Kidney epithelial cell (primary cell): ENCODE measurements around the gene GPR108. TPM values are rescaled to one million over a fixed set of nuclear protein-coding genes. Genes with fewer than 3 reads are reported as not detected.

Experiments
- DNase-seq: peaks from one replicate; pipeline ENCODE4 v3.0.0-alpha.2; 2010; ENCODE audit warnings: low read depth
- H3K27me3 ChIP-seq: 2 replicates; pipeline ENCODE4 v1.6.0; 2011; ENCODE audit warnings: low read length; ENCODE audit not compliant: control insufficient read depth, insufficient read depth
- H3K36me3 ChIP-seq: 2 replicates; pipeline ENCODE4 v1.5.1; 2011; ENCODE audit warnings: low read length; ENCODE audit not compliant: control insufficient read depth, insufficient read depth
- H3K4me3 ChIP-seq: 2 replicates; pipeline ENCODE4 v1.5.1; 2011; ENCODE audit warnings: low read depth, mild to moderate bottlenecking, control low read depth, low read length
- total RNA-seq: library from RNA; depleted of rRNA; stranded (reverse); fragments of >200 nt; gene quantifications from 2 replicates; pipeline ENCODE4 v1.2.3, GENCODE V29; 2015
- TF ChIP-seq, protein P1 (sequence below): IDR thresholded peaks from 2 replicates; pipeline ENCODE4 v1.5.1; 2011; ENCODE audit warnings: mild to moderate bottlenecking, moderate library complexity, low read length, control low read depth, inconsistent platforms; ENCODE audit not compliant: insufficient read depth, poor library complexity, severe bottlenecking

Gene GPR108
- total RNA-seq, 1 donor from 2014 or later: 66.6 TPM

DNA sequence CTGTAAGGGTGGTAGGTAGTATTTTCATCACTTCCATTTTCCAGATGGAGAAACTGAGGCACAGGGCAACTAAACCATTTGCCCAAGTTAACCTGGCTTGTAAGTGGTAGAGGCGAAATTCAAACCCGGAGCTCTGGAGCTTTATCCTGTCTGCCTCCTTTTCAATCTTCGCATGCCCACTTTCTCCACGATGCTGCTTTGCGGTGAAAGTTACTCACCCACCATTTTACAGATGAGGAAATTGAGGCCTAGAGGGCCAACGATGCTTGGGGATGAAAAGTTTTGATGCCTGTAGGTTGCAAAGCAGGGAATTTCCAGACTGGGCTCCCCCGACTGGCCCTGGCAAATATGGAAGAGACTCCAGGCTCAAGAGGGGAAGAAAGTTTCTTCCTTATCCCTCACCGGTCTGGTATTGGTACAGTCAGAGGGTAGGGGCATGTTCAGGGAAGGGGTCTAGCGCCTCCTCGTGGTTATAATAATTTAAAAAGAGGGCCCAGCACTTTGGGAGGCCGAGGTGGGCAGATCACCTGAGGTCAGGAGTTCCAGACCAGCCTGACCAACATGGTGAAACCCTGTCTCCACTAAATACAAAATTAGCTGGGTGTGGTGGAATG is 31.7 kb upstream of the GPR108 start:
- H3K36me3 ChIP-seq: peaks cover 1% of the 10 kb centered on the region
- no peak for DNase-seq
- TF ChIP-seq, protein P1, sequence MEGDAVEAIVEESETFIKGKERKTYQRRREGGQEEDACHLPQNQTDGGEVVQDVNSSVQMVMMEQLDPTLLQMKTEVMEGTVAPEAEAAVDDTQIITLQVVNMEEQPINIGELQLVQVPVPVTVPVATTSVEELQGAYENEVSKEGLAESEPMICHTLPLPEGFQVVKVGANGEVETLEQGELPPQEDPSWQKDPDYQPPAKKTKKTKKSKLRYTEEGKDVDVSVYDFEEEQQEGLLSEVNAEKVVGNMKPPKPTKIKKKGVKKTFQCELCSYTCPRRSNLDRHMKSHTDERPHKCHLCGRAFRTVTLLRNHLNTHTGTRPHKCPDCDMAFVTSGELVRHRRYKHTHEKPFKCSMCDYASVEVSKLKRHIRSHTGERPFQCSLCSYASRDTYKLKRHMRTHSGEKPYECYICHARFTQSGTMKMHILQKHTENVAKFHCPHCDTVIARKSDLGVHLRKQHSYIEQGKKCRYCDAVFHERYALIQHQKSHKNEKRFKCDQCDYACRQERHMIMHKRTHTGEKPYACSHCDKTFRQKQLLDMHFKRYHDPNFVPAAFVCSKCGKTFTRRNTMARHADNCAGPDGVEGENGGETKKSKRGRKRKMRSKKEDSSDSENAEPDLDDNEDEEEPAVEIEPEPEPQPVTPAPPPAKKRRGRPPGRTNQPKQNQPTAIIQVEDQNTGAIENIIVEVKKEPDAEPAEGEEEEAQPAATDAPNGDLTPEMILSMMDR: peak; percentile 18
- H3K4me3 ChIP-seq: no peak overlapping the region
- H3K27me3 ChIP-seq: peaks cover 2% of the 10 kb centered on the region

DNA sequence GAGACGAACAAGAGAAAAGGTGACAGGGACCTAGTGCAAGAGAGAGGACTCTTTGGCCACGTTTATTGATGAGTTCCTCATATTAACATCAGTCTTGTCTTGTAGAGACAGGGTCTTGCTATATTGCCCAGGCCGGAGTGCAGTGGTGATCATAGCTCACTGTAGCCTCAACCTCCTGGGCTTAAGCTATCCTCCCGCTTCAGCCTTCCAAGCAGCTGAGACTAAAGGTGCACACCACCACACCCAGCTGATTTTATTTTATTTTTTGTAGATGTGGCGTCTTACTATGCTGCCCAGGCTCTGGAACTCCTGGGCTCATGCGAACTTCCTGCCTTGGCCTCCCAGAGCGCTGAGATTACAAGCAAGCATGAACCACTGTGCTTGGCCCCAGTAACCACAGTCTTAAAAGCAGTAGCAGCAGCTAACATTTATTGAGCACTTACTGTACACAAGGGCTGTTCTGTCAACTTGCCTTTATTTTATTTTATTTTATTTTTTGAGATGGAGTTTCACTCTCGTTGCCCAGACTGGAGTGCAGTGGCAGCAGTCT is 30.9 kb upstream of the GPR108 start:
- TF ChIP-seq, protein P1: no peak
- Histone ChIP-seq H3K27me3 (peaks cover 2% of the 10 kb centered on the region), H3K36me3 (peaks cover 1% of the 10 kb centered on the region), H3K4me3 (no peak overlapping the region)
- DNase-seq: no peak

GRCh38 chr19:6767357-6768235 is 30.2 kb upstream of the GPR108 start, which contains the start of gene SH2D3A:
Gene SH2D3A (minus strand): TSS chr19:6767435. CDS start chr19:6763748, 3,687 bp downstream.
- Histone ChIP-seq H3K27me3 (no peaks in the 10 kb centered on the region), H3K4me3 (peak within 1 kb of the TSS; percentile 65), H3K36me3 (peaks cover 1% of the 10 kb centered on the region)
- DNase-seq: no peak
- TF ChIP-seq, protein P1: no peak

GRCh38 chr19:6767081-6767356 is 29.6 kb upstream of the GPR108 start:
- H3K36me3 ChIP-seq: peaks cover 1% of the 10 kb centered on the region
- no peak for DNase-seq
- H3K4me3 ChIP-seq: peak overlapping the region; percentile 65
- TF ChIP-seq, protein P1: no peak
- H3K27me3 ChIP-seq: no peaks in the 10 kb centered on the region

DNA sequence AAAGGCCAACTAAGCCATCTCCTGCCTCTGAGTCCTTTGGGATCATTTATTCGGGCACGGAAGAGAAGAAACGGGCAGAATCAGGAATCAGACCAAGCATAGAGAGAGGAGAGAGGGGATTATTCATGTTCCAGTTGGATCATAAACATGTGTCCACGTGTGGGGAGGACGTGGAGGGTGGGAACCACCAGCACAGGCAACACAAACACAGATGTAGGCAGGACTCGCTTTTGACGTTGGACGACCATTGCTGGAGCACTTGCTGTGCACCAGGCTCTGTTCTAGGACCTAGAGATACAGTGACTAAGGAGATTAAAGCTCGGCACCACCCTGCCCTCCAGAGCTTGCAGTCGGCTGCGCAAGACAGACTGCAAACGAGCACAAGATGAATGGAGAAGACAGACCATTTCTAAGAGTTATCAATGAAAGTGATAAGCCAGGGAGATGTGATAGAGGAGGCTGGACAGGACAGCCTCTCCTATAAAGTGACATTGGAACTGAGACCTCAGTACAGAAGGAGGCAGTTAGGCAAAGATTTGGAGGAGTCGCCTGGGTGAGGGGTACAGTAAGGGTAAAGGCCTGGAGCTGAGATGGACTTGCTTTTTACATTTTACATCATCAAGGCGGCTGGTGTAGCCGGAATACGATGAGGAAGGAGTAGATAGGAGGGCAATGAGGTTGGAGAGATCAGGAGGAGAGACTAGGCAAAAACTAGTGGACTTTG is 29.1 kb upstream of the GPR108 start:
- TF ChIP-seq, protein P1: no peak
- DNase-seq: no peak
- H3K27me3 ChIP-seq: no peaks in the 10 kb centered on the region
- H3K36me3 ChIP-seq: peaks cover 1% of the 10 kb centered on the region
- H3K4me3 ChIP-seq: peak overlapping the region; percentile 65
